Prostate gland (tissue), 2 donors: ENCODE data around the gene BAG1.

Source experiments
- POLR2A ChIP-seq: fragments of 450-650 bp; IDR thresholded peaks from one replicate; pipeline ENCODE4 v1.6.1; 2016; ENCODE audit warnings: antibody characterized with exemption, mild to moderate bottlenecking
- TF ChIP-seq, protein P1 (sequence below), 4 experiments: fragments of 200-600 bp in 2 of 4; fragments of 450-650 bp in 2 of 4; sonication (generic) in 2 of 4; IDR thresholded peaks; 1 replicate in 3 of 4; 2 replicates in 1 of 4; pipeline ENCODE4 v1.5.1; 2016 to 2019; ENCODE audit warnings: antibody characterized with exemption in 4 of 4, mild to moderate bottlenecking in 2 of 4, moderate library complexity in 2 of 4

DNA sequence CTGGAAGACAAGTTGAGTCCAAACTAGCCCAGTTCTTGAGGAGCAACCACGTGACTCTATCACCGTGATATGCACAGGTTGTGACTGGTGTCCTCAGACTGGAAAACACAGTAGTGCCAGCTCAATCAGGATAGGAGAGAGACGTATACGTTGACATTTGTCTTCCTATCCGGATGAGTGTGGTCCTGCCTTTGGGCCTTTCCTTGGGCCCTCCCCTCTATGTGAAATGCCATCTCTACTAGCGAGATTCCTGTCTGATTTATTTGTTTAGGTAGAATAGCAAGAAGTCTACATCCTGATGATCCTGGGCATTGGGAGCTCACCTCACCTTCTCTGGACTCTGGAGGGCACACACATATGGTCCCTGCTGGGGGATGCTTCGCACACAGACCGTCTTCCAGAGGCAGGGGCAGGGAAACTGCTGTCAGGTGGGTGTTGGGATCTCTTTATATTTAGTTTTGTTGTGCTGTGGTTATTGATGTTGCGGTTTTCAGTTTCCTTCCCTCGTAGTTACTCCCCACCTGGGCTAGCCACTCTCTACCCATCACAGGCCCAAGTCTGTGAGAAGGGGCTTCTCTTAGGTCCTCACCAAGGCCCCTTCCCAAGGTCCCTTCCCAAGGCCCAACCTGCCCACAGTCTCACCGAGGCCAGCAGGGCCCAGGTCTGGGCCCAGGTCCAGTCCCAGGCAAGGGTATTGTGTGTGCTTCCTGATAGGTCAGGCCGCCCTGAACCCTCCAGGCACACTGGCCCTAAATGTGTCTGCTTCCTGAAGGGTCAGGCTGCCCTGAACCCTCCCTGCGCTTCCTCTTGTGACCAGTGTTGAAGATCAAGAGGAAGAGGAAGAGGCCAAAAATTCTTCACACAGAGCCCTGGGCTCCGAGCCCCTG, 43.6 kb downstream of the BAG1 start:
- TF ChIP-seq, protein P1, sequence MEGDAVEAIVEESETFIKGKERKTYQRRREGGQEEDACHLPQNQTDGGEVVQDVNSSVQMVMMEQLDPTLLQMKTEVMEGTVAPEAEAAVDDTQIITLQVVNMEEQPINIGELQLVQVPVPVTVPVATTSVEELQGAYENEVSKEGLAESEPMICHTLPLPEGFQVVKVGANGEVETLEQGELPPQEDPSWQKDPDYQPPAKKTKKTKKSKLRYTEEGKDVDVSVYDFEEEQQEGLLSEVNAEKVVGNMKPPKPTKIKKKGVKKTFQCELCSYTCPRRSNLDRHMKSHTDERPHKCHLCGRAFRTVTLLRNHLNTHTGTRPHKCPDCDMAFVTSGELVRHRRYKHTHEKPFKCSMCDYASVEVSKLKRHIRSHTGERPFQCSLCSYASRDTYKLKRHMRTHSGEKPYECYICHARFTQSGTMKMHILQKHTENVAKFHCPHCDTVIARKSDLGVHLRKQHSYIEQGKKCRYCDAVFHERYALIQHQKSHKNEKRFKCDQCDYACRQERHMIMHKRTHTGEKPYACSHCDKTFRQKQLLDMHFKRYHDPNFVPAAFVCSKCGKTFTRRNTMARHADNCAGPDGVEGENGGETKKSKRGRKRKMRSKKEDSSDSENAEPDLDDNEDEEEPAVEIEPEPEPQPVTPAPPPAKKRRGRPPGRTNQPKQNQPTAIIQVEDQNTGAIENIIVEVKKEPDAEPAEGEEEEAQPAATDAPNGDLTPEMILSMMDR (IDR thresholded peaks at IDR 0.05) = no peak
- no peak for TF ChIP-seq POLR2A
